SJCRH30 (cell line): Measurements from ENCODE around the gene KMT5C. TPM values are rescaled to one million over a fixed set of nuclear protein-coding genes. Genes with fewer than 3 reads are reported as not detected.
A peak's percentile ranks its signal among the peaks of the same experiment; 100 is the strongest.

Experiments used
- DNase-seq, 2 experiments: peaks; one replicate each; pipeline ENCODE4 v3.0.0-alpha.2; 2015 to 2020
- H3K27ac ChIP-seq: fragments of 250-450 bp; sonication (Bioruptor Pico); 2 replicates; pipeline ENCODE4 v1.5.1; 2020; ENCODE audit warnings: mild to moderate bottlenecking, moderate library complexity
- H3K27me3 ChIP-seq: fragments of 250-450 bp; sonication (Bioruptor Pico); 2 replicates; pipeline ENCODE4 v1.5.1; 2020; ENCODE audit warnings: mild to moderate bottlenecking, moderate library complexity
- H3K36me3 ChIP-seq: fragments of 250-450 bp; sonication (Bioruptor Pico); 2 replicates; pipeline ENCODE4 v1.5.1; 2020; ENCODE audit warnings: mild to moderate bottlenecking, moderate library complexity
- H3K4me1 ChIP-seq: fragments of 250-450 bp; sonication (Bioruptor Pico); 2 replicates; pipeline ENCODE4 v1.5.1; 2020; ENCODE audit warnings: mild to moderate bottlenecking, moderate library complexity
- H3K4me3 ChIP-seq: fragments of 250-450 bp; sonication (Bioruptor Pico); 2 replicates; pipeline ENCODE4 v1.5.1; 2020; ENCODE audit warnings: mild to moderate bottlenecking, moderate library complexity
- H3K9me3 ChIP-seq: fragments of 250-450 bp; sonication (Bioruptor Pico); replicated peaks from 2 replicates; pipeline ENCODE4 v1.5.1; 2020; ENCODE audit warnings: mild to moderate bottlenecking, moderate library complexity
- total RNA-seq: library from RNA; depleted of rRNA; stranded (reverse); fragments of >200 nt; shearing (Covaris generic); gene quantifications from 2 replicates; pipeline ENCODE4 v1.2.3, GENCODE V29; 2014

Gene KMT5C
- total RNA-seq, 1 experiment from 2014 or later, result 21.2 TPM

DNA sequence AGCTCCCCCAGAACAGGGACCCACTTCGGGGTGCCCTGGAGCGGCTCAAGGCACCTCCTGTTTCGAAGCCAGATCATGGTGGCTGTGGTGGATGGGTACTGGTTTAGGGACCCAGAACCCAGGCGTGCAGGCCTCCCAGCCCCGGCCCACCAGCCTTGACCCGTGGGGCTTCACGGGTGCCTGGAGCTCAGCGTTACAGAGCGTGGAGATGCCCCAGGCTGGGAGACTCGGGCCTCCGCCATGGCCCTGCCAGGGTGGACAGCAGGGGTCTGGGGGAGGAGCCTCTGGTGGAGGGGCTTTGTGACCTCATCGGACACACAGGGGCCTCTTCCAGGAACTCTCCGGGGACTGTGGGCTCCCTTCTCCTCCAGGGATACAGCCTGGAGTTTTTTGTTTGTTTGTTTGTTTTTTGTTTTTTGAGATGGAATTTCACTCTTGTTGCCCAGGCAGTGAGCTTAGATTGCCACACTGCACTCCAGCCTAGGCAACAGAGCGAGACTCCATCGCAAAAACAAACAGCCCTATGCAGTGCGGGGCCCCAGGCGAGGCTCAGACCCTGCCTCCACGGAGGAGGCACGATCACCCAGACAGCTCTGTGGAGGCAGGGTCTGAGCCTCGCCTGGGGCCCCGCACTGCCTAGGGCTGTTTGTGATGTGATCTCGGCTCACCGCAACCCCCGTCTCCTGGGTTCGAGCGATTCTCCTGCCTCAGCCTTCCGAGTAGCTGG is 23.5 kb downstream of the KMT5C start, which contains the start of gene GARIN5B:
Gene GARIN5B, minus strand, starts transcription at position 271 of the 727 bp plus-strand sequence. Its CDS starts 194 bp downstream, at position 77.
- Histone ChIP-seq H3K4me3 (no peak within 1 kb of the TSS), H3K27me3 (0 out of 2 replicates have a peak, but pooled peaks cover 3% of the 10 kb centered on the region), H3K36me3 (no peaks in the 10 kb centered on the region), H3K27ac (no peak within 1 kb of the TSS), H3K4me1 (peaks cover 5% of the 10 kb centered on the region; the same call in 1 of the 2 replicates), H3K9me3 (no peaks in the 10 kb centered on the region)
- DNase-seq, result no peak

GRCh38 chr19:55365245-55365644 is 25.6 kb downstream of the KMT5C start:
- Histone ChIP-seq H3K4me3 (no peak overlapping the region), H3K36me3 (no peaks in the 10 kb centered on the region), H3K27ac (no peak overlapping the region), H3K27me3 (no peaks in the 10 kb centered on the region), H3K4me1 (peaks cover 5% of the 10 kb centered on the region), H3K9me3 (no peaks in the 10 kb centered on the region)
- no peak for DNase-seq

DNA sequence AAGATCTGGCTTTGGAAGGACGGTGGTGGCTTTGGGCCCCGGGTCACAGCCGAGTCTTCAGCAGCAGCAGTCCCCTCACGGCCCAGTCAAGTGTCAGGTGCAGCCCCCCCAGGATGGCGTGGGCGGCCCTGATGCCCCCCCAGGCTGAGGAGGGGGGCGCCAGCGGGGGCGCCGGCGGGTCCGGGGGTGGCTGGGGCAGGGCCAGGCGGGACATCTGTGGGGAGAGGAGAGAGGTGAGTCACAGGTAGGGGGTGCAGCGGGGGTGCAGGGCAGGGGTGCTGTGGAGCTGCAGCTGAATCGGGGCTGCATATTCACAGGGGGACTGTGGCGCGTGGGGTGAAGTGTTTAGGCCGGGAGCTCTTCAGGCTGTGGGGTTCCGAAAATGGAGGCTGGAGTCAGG is 26.3 kb downstream of the KMT5C start:
- H3K4me3 ChIP-seq, result no peak overlapping the region
- no peaks in the 10 kb centered on the region for H3K9me3 ChIP-seq
- no peaks in the 10 kb centered on the region for H3K27me3 ChIP-seq
- H3K27ac ChIP-seq, result no peak overlapping the region
- H3K4me1 ChIP-seq, result peaks cover 9% of the 10 kb centered on the region
- no peak for DNase-seq
- no peaks in the 10 kb centered on the region for H3K36me3 ChIP-seq

GRCh38 chr19:55366790-55367189 is 27.1 kb downstream of the KMT5C start:
- Histone ChIP-seq H3K4me1 (peaks cover 14% of the 10 kb centered on the region), H3K27ac (no peak overlapping the region), H3K9me3 (no peaks in the 10 kb centered on the region), H3K27me3 (no peaks in the 10 kb centered on the region), H3K4me3 (no peak overlapping the region), H3K36me3 (no peaks in the 10 kb centered on the region)
- DNase-seq, result no peak

DNA sequence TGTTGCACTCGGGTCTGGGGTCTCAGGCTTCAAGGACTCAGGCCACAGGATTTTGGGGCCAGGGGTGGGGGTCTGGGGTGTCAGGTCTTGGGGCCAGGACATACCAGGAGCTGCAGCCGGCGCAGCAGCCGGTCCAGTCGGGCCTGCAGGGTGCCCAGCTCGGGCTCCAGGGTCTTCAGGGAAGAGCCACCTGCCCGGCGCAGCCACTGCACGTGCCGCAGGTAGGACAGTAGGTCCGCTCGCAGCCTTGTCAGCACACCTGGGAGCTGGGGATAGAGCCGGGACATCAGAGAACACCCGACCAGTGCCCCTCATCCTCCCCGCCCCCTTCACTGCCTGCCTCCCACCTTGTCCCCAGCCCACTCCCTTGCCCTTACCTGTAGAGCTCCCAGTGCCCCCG is 28.4 kb downstream of the KMT5C start:
- Histone ChIP-seq H3K27me3 (no peaks in the 10 kb centered on the region), H3K4me1 (peaks cover 21% of the 10 kb centered on the region), H3K27ac (no peak overlapping the region), H3K9me3 (no peaks in the 10 kb centered on the region), H3K4me3 (peak overlapping the region; percentile 76), H3K36me3 (no peaks in the 10 kb centered on the region)
- DNase-seq, result no peak

DNA sequence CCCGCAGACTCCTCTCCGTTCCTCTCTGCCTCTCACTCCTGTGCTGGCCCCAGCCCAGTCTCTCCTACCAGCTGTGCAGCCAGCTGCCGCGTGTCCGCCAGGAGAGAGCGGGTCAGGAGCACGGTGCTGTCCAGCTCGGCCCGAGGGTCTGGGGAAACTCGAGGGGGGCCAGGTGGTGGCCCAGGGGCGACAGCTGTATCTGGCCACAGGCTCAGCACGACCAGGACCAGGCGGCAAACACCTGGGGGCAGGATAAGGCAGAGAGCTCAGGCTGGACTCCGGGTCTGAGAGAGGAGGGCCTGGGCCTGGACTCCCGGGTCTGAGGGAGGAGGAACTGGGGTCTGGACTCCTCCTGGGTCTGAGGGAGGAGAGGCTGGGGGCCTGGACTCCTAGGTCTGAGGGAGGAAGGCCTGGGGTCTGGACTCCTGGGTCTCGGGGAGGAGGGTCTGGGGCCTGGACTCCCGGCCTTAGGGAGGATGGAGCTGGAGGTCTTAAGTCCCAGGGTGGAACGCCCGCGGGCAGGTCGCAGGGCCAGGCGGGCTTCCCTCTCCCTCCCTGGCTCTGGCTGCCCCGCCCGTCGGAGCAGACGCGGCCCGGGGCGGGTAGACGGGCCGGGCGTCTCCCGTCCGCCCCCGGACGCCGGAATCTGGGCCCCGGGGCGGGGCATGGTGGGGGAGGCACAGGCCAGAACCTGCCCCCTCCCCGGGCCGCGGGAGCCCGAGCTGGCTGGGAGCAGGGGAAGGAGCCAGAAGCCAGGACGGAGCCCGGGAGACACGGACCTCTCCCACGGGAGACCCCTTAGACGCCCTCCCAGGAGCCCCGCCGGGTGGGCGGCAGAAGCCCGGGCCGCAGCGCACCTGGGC is 29.3 kb downstream of the KMT5C start:
- H3K27me3 ChIP-seq, result no peaks in the 10 kb centered on the region
- peak overlapping the region; percentile 76 for H3K4me3 ChIP-seq
- peak; percentile 65 to 67 for DNase-seq
- H3K27ac ChIP-seq, result peak overlapping the region; percentile 33
- no peaks in the 10 kb centered on the region for H3K9me3 ChIP-seq
- no peaks in the 10 kb centered on the region for H3K36me3 ChIP-seq
- H3K4me1 ChIP-seq, result peaks cover 25% of the 10 kb centered on the region

DNA sequence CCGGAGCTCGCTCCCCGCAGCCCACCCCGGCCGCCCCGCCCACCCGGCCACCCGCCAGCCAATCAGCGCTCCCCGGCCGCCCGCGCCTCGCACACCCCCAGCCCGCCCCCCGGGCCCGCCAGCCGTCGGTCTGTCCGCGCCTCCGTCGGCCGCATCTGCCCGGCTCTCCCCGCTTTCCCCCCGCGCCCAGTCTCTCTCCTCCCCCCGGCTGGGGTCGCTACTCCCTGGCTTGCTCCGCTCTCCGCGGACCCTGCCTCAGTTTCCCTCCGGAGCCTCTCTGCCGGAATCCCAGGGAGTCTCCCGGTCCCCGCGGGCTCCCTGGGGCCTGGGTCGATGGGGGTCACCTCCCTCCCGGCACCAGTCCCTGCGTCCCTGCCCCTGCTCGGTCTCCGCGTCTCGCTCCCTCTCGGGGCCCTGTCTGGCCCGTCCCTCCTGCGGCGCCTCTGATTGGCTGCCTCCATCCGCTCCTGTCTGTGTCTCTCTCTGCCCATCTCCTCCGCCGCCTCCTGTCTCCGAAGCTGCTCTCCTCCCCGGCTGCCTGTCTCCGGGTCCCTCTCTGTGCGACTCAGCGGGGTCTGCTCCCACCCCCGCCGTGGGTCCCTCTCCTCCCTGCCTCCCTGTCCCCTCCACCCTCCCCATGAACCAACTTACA is 30.1 kb downstream of the KMT5C start:
- Histone ChIP-seq H3K27me3 (no peaks in the 10 kb centered on the region), H3K9me3 (no peaks in the 10 kb centered on the region), H3K27ac (peak overlapping the region; percentile 29), H3K4me1 (peaks cover 29% of the 10 kb centered on the region), H3K4me3 (peak overlapping the region; percentile 76), H3K36me3 (no peaks in the 10 kb centered on the region)
- peak; percentile 87 to 89 for DNase-seq

GRCh38 chr19:55370305-55370988 is 30.8 kb downstream of the KMT5C start, which contains the start of gene IL11:
IL11 (minus strand) TSS chr19:55370463; CDS start chr19:55370310, 153 bp downstream.
- peak within 1 kb of the TSS; percentile 76 for H3K4me3 ChIP-seq
- peaks cover 31% of the 10 kb centered on the region for H3K4me1 ChIP-seq
- peak; percentile 44 to 55 for DNase-seq
- H3K27me3 ChIP-seq, result no peaks in the 10 kb centered on the region
- no peaks in the 10 kb centered on the region for H3K9me3 ChIP-seq
- no peaks in the 10 kb centered on the region for H3K36me3 ChIP-seq
- H3K27ac ChIP-seq, result peak within 1 kb of the TSS; percentile 46

GRCh38 chr19:55372316-55373081 is 32.8 kb downstream of the KMT5C start:
- peak; percentile 64 to 82 for DNase-seq
- H3K36me3 ChIP-seq, result no peaks in the 10 kb centered on the region
- H3K9me3 ChIP-seq, result no peaks in the 10 kb centered on the region
- peaks cover 46% of the 10 kb centered on the region for H3K4me1 ChIP-seq
- no peak overlapping the region for H3K4me3 ChIP-seq
- peak overlapping the region; percentile 41 for H3K27ac ChIP-seq
- no peaks in the 10 kb centered on the region for H3K27me3 ChIP-seq

DNA sequence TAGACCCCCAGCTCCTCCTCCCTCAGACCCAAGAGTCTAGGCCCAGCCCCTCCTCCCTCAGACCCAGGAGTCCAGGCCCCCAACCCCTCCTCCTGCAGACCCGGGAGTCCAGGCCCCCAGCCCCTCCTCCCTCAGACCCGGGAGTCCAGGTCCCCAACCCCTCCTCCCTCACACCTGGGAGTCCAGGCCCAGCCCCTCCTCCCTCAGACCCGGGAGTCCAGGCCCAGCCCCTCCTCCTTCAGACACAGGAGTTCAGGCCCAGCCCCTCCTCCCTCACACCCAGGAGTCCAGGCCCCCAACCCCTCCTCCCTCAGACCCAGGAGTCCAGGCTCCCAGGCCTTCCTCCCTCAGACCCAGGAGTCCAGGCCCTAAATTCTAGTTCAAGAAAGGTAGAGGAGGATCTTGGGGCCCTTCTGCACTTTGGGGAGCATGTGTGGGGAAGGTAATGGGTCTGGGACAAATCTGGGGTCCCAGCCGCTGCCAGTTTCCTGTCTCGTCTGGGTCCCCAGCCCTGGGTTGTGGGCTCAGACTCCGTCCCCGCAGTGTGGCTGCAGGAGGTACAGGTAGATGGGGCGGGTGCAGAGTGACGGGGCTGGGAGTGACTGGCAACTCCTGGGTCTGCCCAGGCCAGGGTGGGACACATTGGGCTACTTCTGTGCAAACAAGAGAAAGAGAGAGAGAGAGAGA is 33.8 kb downstream of the KMT5C start:
- Histone ChIP-seq H3K27me3 (no peaks in the 10 kb centered on the region), H3K4me3 (peak overlapping the region; percentile 36; the same call in 1 of the 2 replicates)
- DNase-seq, result no peak

DNA sequence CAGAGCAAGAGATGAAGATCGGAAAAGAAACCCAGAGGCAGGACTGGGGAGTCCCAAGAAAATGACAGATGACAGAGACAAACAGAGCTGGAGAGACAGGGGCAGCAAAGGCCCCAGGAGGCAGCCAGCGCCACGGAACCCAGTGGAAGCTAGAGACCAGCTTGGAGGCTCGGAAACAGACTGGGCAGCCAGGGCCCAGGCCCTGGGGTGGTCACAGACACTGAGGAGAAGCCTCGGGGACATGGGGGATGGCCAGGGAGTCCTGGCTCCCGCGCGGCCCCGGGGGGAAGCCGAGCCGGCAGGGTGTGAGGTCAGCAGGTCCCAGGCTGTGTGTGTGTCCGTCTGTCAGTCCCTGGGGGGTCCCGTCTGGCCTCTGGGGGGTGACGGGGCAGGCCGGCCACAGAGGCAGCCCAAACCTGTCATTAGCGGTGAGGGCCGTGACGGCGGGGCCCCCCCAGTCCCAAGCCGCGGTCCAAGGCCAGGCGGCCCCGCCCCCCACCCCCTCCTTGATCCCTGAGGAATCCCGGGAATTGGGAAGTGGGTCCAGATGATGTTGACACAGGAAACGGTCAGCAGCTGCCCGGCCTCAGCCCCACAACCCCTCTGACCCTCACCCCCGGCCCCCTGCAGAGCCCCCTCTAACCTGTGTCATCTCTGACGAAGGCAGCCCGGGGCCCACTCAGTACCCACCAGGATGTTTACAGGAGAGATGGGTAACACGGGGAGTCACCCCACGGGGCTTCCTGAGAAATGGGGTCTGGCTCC is 34.5 kb downstream of the KMT5C start:
- peak overlapping the region; percentile 36 for H3K4me3 ChIP-seq
- H3K9me3 ChIP-seq, result no peaks in the 10 kb centered on the region
- H3K36me3 ChIP-seq, result no peaks in the 10 kb centered on the region
- no peaks in the 10 kb centered on the region for H3K27me3 ChIP-seq
- peak; percentile 70 to 82 for DNase-seq
- H3K27ac ChIP-seq, result peak overlapping the region; percentile 83
- peaks cover 57% of the 10 kb centered on the region for H3K4me1 ChIP-seq

More for the DNA sequence above, 33.8 kb downstream of the KMT5C start:
- Histone ChIP-seq H3K4me1 (peaks cover 51% of the 10 kb centered on the region), H3K27ac (peak overlapping the region; percentile 83), H3K9me3 (no peaks in the 10 kb centered on the region), H3K36me3 (no peaks in the 10 kb centered on the region)

- H3K27me3 ChIP-seq, result no peaks in the 10 kb centered on the region
- H3K4me3 ChIP-seq, result peak within 1 kb of the TSS; percentile 61
- DNase-seq, result no peak
- no peaks in the 10 kb centered on the region for H3K36me3 ChIP-seq
- peak within 1 kb of the TSS; percentile 66 for H3K27ac ChIP-seq
- H3K4me1 ChIP-seq, result peaks cover 58% of the 10 kb centered on the region
- no peaks in the 10 kb centered on the region for H3K9me3 ChIP-seq
Observed at GRCh38 chr19:55376241-55376933, 36.7 kb downstream of the KMT5C start, which contains the start of gene TMEM190. TMEM190 (plus strand) TSS chr19:55376826; CDS start chr19:55376854, 28 bp downstream.
